ENCODE data around the gene FCHSD2.

The FCHSD2 gene

DNA sequence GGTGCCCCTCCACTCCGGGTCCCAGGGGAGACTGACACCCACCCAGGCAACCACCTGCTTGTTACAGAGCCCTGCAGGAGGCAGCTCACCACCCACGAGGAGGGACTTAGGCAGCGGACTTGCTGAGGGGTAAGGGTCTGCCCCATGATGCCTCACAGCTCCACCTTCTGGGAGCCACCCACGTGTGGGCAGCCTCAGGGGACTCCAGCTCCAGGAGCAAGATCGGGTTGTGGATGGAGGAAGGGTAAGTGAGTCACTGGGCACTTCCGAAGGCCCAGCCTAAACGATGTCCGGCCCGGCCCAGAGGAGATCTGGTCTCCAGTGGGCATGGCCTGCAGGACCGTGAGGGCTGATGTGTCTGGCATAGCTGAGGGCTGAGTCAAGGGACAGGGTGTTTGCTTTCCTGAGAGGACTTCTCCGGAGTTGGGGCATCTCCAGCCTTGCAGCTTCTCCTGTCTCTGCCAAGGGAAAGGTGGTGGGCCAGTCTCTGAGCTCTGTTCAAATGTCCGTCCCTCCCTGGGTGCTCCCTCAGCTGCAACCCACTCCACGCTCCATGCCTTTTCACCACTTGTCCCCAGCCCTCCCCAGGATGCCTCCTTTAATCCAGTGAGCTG, 43.7 kb upstream of the FCHSD2 start:
- H3K27me3 ChIP-seq (ENCODE audit: insufficient read depth, low read length) = no peaks in the 10 kb centered on the region; the same call in 1 of the 2 replicates
- H2AFZ ChIP-seq (ENCODE audit: low read length) = no peak overlapping the region
- no peaks in the 10 kb centered on the region for H3F3A ChIP-seq (ENCODE audit: insufficient read depth, low read length)
- no peak overlapping the region for H3K27ac ChIP-seq (ENCODE audit: low read depth, low read length, poor library complexity, severe bottlenecking)
- H3K9me3 ChIP-seq (ENCODE audit: low read length) = no peaks in the 10 kb centered on the region
- no peak overlapping the region for H3K4me3 ChIP-seq (ENCODE audit: low read depth, low read length, poor library complexity, severe bottlenecking)
- peak overlapping the region; percentile 65; the same call in 1 of the 2 replicates for H3K4me2 ChIP-seq (ENCODE audit: low read length)
- H4K20me1 ChIP-seq (ENCODE audit: insufficient read depth, low read length) = no peaks in the 10 kb centered on the region
- H3K36me3 ChIP-seq (ENCODE audit: insufficient read depth, low read length) = no peaks in the 10 kb centered on the region
- H3K79me2 ChIP-seq (ENCODE audit: insufficient read depth, low read length) = no peaks in the 10 kb centered on the region
- TF ChIP-seq EZH2 (IDR thresholded peaks at IDR 0.05; ENCODE audit: borderline replicate concordance, low read length) = no peak
- TF ChIP-seq CTCF (IDR thresholded peaks at IDR 0.05; ENCODE audit: low read length) = no peak
- no peaks in the 10 kb centered on the region for H3K9me2 ChIP-seq (ENCODE audit: low read depth, low read length)
- no peak overlapping the region for H3K9ac ChIP-seq (ENCODE audit: low read length)
- peaks cover 17% of the 10 kb centered on the region for H3K4me1 ChIP-seq (ENCODE audit: insufficient read depth, low read length, severe bottlenecking)

DNA sequence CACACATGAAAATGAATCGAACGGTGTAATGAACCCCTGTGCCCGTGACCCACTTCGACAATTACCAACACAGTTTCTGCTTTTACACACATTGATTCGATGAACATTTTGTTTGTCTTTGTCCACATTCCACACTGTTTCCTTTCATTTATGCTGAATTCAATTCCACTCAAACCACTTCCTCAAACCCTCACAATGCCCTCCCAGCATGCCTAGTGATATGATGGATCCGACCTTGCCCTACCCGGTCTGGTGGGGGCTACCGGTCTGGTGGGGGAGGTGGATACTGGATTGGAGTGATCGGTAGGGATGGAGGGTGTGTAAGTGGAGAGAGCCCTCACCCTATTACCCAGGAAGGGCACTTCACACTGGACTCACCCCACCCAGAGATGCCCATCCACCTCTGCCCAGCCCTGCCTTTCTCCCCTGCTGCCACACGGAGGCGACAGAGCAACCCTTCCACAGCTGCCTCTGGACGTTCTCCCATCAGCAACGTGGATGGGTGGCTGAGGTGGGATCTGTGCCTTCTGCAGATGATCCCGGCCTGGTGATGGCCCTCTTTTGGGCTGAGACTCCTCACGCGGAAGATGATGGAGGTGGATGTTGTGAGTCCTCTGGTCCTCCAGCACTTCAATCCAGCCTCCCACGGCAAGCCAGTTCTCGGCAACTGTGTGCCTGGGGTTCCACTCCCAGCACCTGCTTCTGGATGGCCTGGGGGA, 43.0 kb upstream of the FCHSD2 start:
- Histone ChIP-seq H3K9me3 (ENCODE audit: low read length) (no peaks in the 10 kb centered on the region), H3K4me2 (ENCODE audit: low read length) (peak overlapping the region; percentile 65), H2AFZ (ENCODE audit: low read length) (no peak overlapping the region), H3K9ac (ENCODE audit: low read length) (no peak overlapping the region; the same call in 1 of the 2 replicates), H3K36me3 (ENCODE audit: insufficient read depth, low read length) (no peaks in the 10 kb centered on the region), H3K4me3 (ENCODE audit: low read depth, low read length, poor library complexity, severe bottlenecking) (peak overlapping the region; percentile 33), H4K20me1 (ENCODE audit: insufficient read depth, low read length) (no peaks in the 10 kb centered on the region), H3K4me1 (ENCODE audit: insufficient read depth, low read length, severe bottlenecking) (peaks cover 17% of the 10 kb centered on the region), H3K9me2 (ENCODE audit: low read depth, low read length) (no peaks in the 10 kb centered on the region), H3K27ac (ENCODE audit: low read depth, low read length, poor library complexity, severe bottlenecking) (no peak overlapping the region), H3K79me2 (ENCODE audit: insufficient read depth, low read length) (no peaks in the 10 kb centered on the region), H3K27me3 (ENCODE audit: insufficient read depth, low read length) (no peaks in the 10 kb centered on the region; the same call in 1 of the 2 replicates), H3F3A (ENCODE audit: insufficient read depth, low read length) (no peaks in the 10 kb centered on the region)
- TF ChIP-seq EZH2 (IDR thresholded peaks at IDR 0.05; ENCODE audit: borderline replicate concordance, low read length) (no peak), CTCF (IDR thresholded peaks at IDR 0.05; ENCODE audit: low read length) (peak; percentile 97)

DNA sequence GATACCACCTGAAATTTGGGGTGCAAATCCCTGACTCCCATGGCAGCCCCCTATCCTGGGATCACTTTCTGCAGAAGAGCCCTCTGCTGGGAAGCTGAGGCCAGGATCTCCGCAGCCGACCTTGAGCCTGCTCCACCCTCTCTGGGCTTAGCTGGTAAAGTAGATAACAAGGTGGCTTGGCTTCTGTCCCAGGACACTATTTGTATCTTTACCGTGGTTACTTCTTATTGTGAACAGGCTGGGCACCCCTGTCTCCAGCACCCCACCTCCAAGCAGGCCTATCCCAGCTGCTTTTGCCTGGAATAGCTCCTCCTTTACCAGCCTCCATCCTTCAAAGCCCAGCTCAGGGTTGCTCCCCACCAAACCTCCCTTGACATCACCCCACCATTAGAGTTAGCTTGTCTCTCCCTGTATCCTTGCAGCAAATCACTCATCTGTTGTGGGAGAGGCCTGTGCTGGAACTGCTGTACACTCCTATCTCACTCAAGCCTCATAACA, 40.8 kb upstream of the FCHSD2 start:
- H2AFZ ChIP-seq (ENCODE audit: low read length) = no peak overlapping the region
- no peaks in the 10 kb centered on the region for H3K79me2 ChIP-seq (ENCODE audit: insufficient read depth, low read length)
- no peak overlapping the region for H3K4me3 ChIP-seq (ENCODE audit: low read depth, low read length, poor library complexity, severe bottlenecking)
- no peak overlapping the region for H3K4me2 ChIP-seq (ENCODE audit: low read length)
- no peaks in the 10 kb centered on the region for H3F3A ChIP-seq (ENCODE audit: insufficient read depth, low read length)
- H4K20me1 ChIP-seq (ENCODE audit: insufficient read depth, low read length) = no peaks in the 10 kb centered on the region
- peaks cover 13% of the 10 kb centered on the region for H3K4me1 ChIP-seq (ENCODE audit: insufficient read depth, low read length, severe bottlenecking)
- H3K27me3 ChIP-seq (ENCODE audit: insufficient read depth, low read length) = no peaks in the 10 kb centered on the region; the same call in 1 of the 2 replicates
- H3K27ac ChIP-seq (ENCODE audit: low read depth, low read length, poor library complexity, severe bottlenecking) = no peak overlapping the region
- no peaks in the 10 kb centered on the region for H3K9me2 ChIP-seq (ENCODE audit: low read depth, low read length)
- TF ChIP-seq EZH2 (IDR thresholded peaks at IDR 0.05; ENCODE audit: borderline replicate concordance, low read length) (no peak), CTCF (IDR thresholded peaks at IDR 0.05; ENCODE audit: low read length) (no peak)
- H3K9ac ChIP-seq (ENCODE audit: low read length) = no peak overlapping the region
- H3K36me3 ChIP-seq (ENCODE audit: insufficient read depth, low read length) = no peaks in the 10 kb centered on the region
- no peaks in the 10 kb centered on the region for H3K9me3 ChIP-seq (ENCODE audit: low read length)

Data from OCI-LY1 (cell line).